ENCODE data around the gene TRA2A. TPM values are rescaled to one million over a fixed set of nuclear protein-coding genes. Genes with fewer than 3 reads are reported as not detected.

Gene TRA2A
- total and polyA plus RNA-seq, 10 of the 15 experiments (the other 5 are each of a cell fraction or from before 2014, with no cell fraction given) = 25.0 to 224 (median 91.3) TPM

GRCh38 chr7:23469961-23470250, 61.9 kb downstream of the TRA2A start:
- no peak for FAIRE-seq
- Histone ChIP-seq H3K4me2 (ENCODE audit: control insufficient read depth, insufficient read depth) (peak overlapping the region; percentile 52), H2AFZ (ENCODE audit: control insufficient read depth, low read depth, low read length) (peak overlapping the region; percentile 29; the same call in 1 of the 2 replicates), H3K27ac (ENCODE audit: control insufficient read depth, insufficient read depth) (peak overlapping the region; percentile 94), H4K20me1 (ENCODE audit: control insufficient read depth, insufficient read depth) (no peaks in the 10 kb centered on the region), H3K9me3 (replicated peaks; ENCODE audit: control insufficient read depth, insufficient read depth, low read length) (no peaks in the 10 kb centered on the region), H3K4me1 (ENCODE audit: control insufficient read depth, insufficient read depth, low read length) (peaks cover 7% of the 10 kb centered on the region), H3K4me3 (peak overlapping the region; percentile 96), H3K36me3 (ENCODE audit: control insufficient read depth in 2 of 2, insufficient read depth in 2 of 2, low read length in 1 of 2) (no peaks in the 10 kb centered on the region), H3K9ac (ENCODE audit: control insufficient read depth, insufficient read depth, low read length) (peak overlapping the region; percentile 96), H3K79me2 (ENCODE audit: control insufficient read depth, insufficient read depth, low read length) (peaks cover 86% of the 10 kb centered on the region), H3K27me3 (replicated peaks in 1 of 2; ENCODE audit: control insufficient read depth in 2 of 2, insufficient read depth in 2 of 2, low read length in 1 of 2) (no peaks in the 10 kb centered on the region)
- TF ChIP-seq HDGF (IDR thresholded peaks at IDR 0.05) (no peak), EP300 (IDR thresholded peaks at IDR 0.05; ENCODE audit: borderline replicate concordance in 1 of 2, control insufficient read depth in 1 of 2, low read depth in 2 of 2, low read length in 2 of 2) (no peak)
- CTCF ChIA-PET = interaction anchor here (0.9 to 1.2 kb wide), 4 partner anchors 24 to 112 kb away, joined by 3 read pairs; no protein-coding TSS in a partner anchor
- intact Hi-C loops (cut with micrococcal nuclease; ENCODE audit: unreplicated experiment) (loop anchor here (2.0 to 5.0 kb wide), 5 partner anchors 59 to 288 kb away; partner anchors contain the start of genes CCDC126 and NUP42), in situ Hi-C loops (cut with MboI) (no loop called here)
- BruUV-seq (replicated peaks) = TSS peak; percentile 84
- WGBS (ENCODE audit: insufficient coverage, insufficient replicate concordance, low lambda C conversion rate, missing lambda C conversion rate) = 5% methylated on average over 18 of the region's 18 CpGs
- POLR2A ChIA-PET = interaction anchor here (0.8 to 2.3 kb wide), 6 partner anchors 20 to 112 kb away, joined by 3 to 6 read pairs (median 4); no protein-coding TSS in a partner anchor
- RAD21 ChIA-PET (ENCODE audit: unreplicated experiment) = interaction anchor here (1.0 to 1.9 kb wide), 2 partner anchors 70 to 112 kb away, joined by 3 to 9 read pairs; no protein-coding TSS in a partner anchor
- no peak for DNase-seq (ENCODE audit: low read depth, low spot score)
- SMC1A ChIA-PET (ENCODE audit: uncharacterized antibody, unreplicated experiment) = interaction anchor here (0.7 to 1.2 kb wide), 4 partner anchors 9 to 70 kb away, joined by 3 to 4 read pairs (median 3); no protein-coding TSS in a partner anchor
- ATAC-seq = no peak

- H3K9me3 ChIP-seq (replicated peaks; ENCODE audit: control insufficient read depth, insufficient read depth, low read length) = no peaks in the 10 kb centered on the region
- peak overlapping the region; percentile 94 for H3K27ac ChIP-seq (ENCODE audit: control insufficient read depth, insufficient read depth)
- POLR2A ChIA-PET = interaction anchor here (0.5 to 2.3 kb wide), 9 partner anchors 20 to 132 kb away, joined by 3 to 8 read pairs (median 5); no protein-coding TSS in a partner anchor
- RAD21 ChIA-PET (ENCODE audit: unreplicated experiment) = interaction anchor here (1.0 to 1.9 kb wide), 4 partner anchors 24 to 111 kb away, joined by 3 to 9 read pairs (median 3); no protein-coding TSS in a partner anchor
- H3K36me3 ChIP-seq (ENCODE audit: control insufficient read depth in 2 of 2, insufficient read depth in 2 of 2, low read length in 1 of 2) = no peaks in the 10 kb centered on the region
- H4K20me1 ChIP-seq (ENCODE audit: control insufficient read depth, insufficient read depth) = no peaks in the 10 kb centered on the region
- BruUV-seq (replicated peaks) = no TSS peak
- SMC1A ChIA-PET (ENCODE audit: uncharacterized antibody, unreplicated experiment) = interaction anchor here (0.7 to 1.4 kb wide), 4 partner anchors 10 to 111 kb away, joined by 3 to 7 read pairs (median 4); no protein-coding TSS in a partner anchor
- peaks cover 89% of the 10 kb centered on the region for H3K79me2 ChIP-seq (ENCODE audit: control insufficient read depth, insufficient read depth, low read length)
- intact Hi-C loops (cut with micrococcal nuclease; ENCODE audit: unreplicated experiment) (no loop called here), in situ Hi-C loops (cut with MboI) (no loop called here)
- H3K9ac ChIP-seq (ENCODE audit: control insufficient read depth, insufficient read depth, low read length) = peak overlapping the region; percentile 96
- peak overlapping the region; percentile 96 for H3K4me3 ChIP-seq
- no peaks in the 10 kb centered on the region for H3K27me3 ChIP-seq (replicated peaks in 1 of 2; ENCODE audit: control insufficient read depth in 2 of 2, insufficient read depth in 2 of 2, low read length in 1 of 2)
- CTCF ChIA-PET = interaction anchor here (0.8 to 1.2 kb wide), 6 partner anchors 24 to 113 kb away, joined by 3 read pairs; no protein-coding TSS in a partner anchor
- H3K4me2 ChIP-seq (ENCODE audit: control insufficient read depth, insufficient read depth) = peak overlapping the region; percentile 60
- 2% methylated on average over 77 of the region's 91 CpGs for WGBS (ENCODE audit: insufficient coverage, insufficient replicate concordance, low lambda C conversion rate, missing lambda C conversion rate)
- FAIRE-seq = no peak
- peak overlapping the region; percentile 48 for H2AFZ ChIP-seq (ENCODE audit: control insufficient read depth, low read depth, low read length)
- ATAC-seq = peak; percentile 7
- peaks cover 7% of the 10 kb centered on the region for H3K4me1 ChIP-seq (ENCODE audit: control insufficient read depth, insufficient read depth, low read length)
- DNase-seq (ENCODE audit: low read depth, low spot score) = no peak
- peak; percentile 76; the same call in 1 of the 2 replicates for TF ChIP-seq SMARCA5 (IDR thresholded peaks at IDR 0.05)
- no peak for TF ChIP-seq E2F4 (IDR thresholded peaks at IDR 0.05; ENCODE audit: low read depth, low read length)
- TF ChIP-seq EED (IDR thresholded peaks at IDR 0.05; ENCODE audit: low read depth) = no peak
- no peak for TF ChIP-seq ATF7 (IDR thresholded peaks at IDR 0.05; ENCODE audit: low read depth)
- no peak for TF ChIP-seq ZBED1 (IDR thresholded peaks at IDR 0.05; ENCODE audit: borderline replicate concordance)
- TF ChIP-seq TBL1XR1 (IDR thresholded peaks at IDR 0.05; ENCODE audit: low read depth, low read length) = no peak; the same call in 1 of the 2 replicates
- 0 out of 2 replicates have a peak, but pooled peaks have one; percentile 32 for TF ChIP-seq ZNF24 (IDR thresholded peaks at IDR 0.05)
- peak; percentile 84 for TF ChIP-seq BACH1 (IDR thresholded peaks at IDR 0.05; ENCODE audit: borderline replicate concordance)
- TF ChIP-seq GATAD2B (conservative IDR thresholded peaks at IDR 0.05; ENCODE audit: low read depth) = peak; percentile 93
- TF ChIP-seq USF2 (IDR thresholded peaks at IDR 0.05; ENCODE audit: borderline replicate concordance, low read depth, low read length) = no peak
- TF ChIP-seq EP300 (IDR thresholded peaks at IDR 0.05; ENCODE audit: borderline replicate concordance in 1 of 2, control insufficient read depth in 1 of 2, low read depth in 2 of 2, low read length in 2 of 2) = no peak
Observed at GRCh38 chr7:23469150-23469960, 62.4 kb downstream of the TRA2A start.

All from GM12878 (cell line).